Stomach smooth muscle (tissue), 2 donors: ENCODE measurements around the gene VRK1.
"Not testable (repeated sequence)": the region's sequence is repeated elsewhere in the genome, so short reads cannot be mapped to it uniquely, and the experiment has no call there.

Experiments
- H3K27ac ChIP-seq: one replicate; pipeline ENCODE4 v1.7.0; 2013; ENCODE audit warnings: mild to moderate bottlenecking, low read length, inconsistent platforms
- H3K27me3 ChIP-seq, 2 donors: one replicate each; pipeline ENCODE4 v1.7.0; 2013; ENCODE audit warnings: low read length in 2 of 2; ENCODE audit not compliant: insufficient read depth in 2 of 2, control insufficient read depth in 1 of 2
- H3K36me3 ChIP-seq, 2 donors: one replicate each; pipeline ENCODE4 v1.7.0; 2013; ENCODE audit warnings: low read length in 2 of 2; ENCODE audit not compliant: control insufficient read depth in 2 of 2, insufficient read depth in 2 of 2
- H3K4me1 ChIP-seq: one replicate; pipeline ENCODE4 v1.7.0; 2013; ENCODE audit warnings: low read length; ENCODE audit not compliant: control insufficient read depth, insufficient read depth
- H3K4me3 ChIP-seq, 2 donors: one replicate each; pipeline ENCODE4 v1.7.0; 2013; ENCODE audit warnings: low read length in 2 of 2
- H3K9ac ChIP-seq, 2 donors: one replicate each; pipeline ENCODE4 v1.7.0; 2013; ENCODE audit warnings: low read length in 2 of 2, mild to moderate bottlenecking in 1 of 2
- H3K9me3 ChIP-seq, 2 donors: one replicate each; pipeline ENCODE4 v1.7.0; 2013; ENCODE audit warnings: low read length in 2 of 2; ENCODE audit not compliant: control insufficient read depth in 2 of 2
- donor health status: healthy.
- donor health status: Pancreatic carcinoma.

VRK1 gene

GRCh38 chr14:96762650-96763049 lies 34.5 kb upstream of the VRK1 start:
- Histone ChIP-seq H3K9me3 (no peaks in the 10 kb centered on the region), H3K27ac (no peak overlapping the region), H3K27me3 (peaks cover 0 to 2% of the 10 kb centered on the region in 2 donors), H3K36me3 (no peaks in the 10 kb centered on the region), H3K9ac (no peak overlapping the region), H3K4me3 (no peak overlapping the region), H3K4me1 (no peaks in the 10 kb centered on the region)

- Histone ChIP-seq H3K9me3 (no peaks in the 10 kb centered on the region), H3K36me3 (no peaks in the 10 kb centered on the region), H3K4me3 (no peak overlapping the region), H3K27ac (no peak overlapping the region), H3K27me3 (peaks cover 0 to 3% of the 10 kb centered on the region in 2 donors), H3K4me1 (no peaks in the 10 kb centered on the region), H3K9ac (no peak overlapping the region)
These were observed 33.2 kb upstream of the VRK1 start for GRCh38 chr14:96764012-96764411.

- not testable (repeated sequence) for H3K4me3 ChIP-seq, H3K9ac ChIP-seq, H3K9me3 ChIP-seq, H3K27ac ChIP-seq, H3K36me3 ChIP-seq, H3K4me1 ChIP-seq, H3K27me3 ChIP-seq
These were observed 32.0 kb upstream of the VRK1 start for GRCh38 chr14:96765205-96765604.

GRCh38 chr14:96772929-96773328 lies 24.3 kb upstream of the VRK1 start:
- Histone ChIP-seq H3K27ac (no peak overlapping the region), H3K27me3 (peaks cover 0 to 4% of the 10 kb centered on the region in 2 donors), H3K36me3 (no peaks in the 10 kb centered on the region), H3K4me3 (no peak overlapping the region), H3K9me3 (peaks cover 0 to 2% of the 10 kb centered on the region in 2 donors), H3K4me1 (no peaks in the 10 kb centered on the region), H3K9ac (no peak overlapping the region)

DNA sequence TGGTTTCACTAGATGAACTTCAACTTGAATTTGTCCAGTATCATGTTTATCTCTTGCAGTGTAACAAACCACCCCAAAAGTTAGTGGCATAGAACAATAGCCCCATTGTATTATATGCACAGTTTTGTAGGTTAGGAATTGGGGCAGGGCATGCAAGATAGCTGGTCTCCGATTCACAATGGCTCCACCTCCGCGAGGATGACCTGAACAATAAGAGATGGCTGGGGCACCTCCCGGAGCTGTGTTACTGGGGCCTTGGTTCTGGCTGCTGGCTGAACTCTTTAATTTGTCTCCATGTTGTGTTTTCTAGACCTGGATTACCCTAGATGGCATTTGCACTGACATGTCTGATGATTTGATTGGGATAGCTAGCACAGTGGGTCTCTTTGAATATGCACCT lies 20.4 kb upstream of the VRK1 start:
- H3K9me3 ChIP-seq: peaks cover 0 to 2% of the 10 kb centered on the region in 2 donors
- H3K9ac ChIP-seq: no peak overlapping the region
- no peaks in the 10 kb centered on the region for H3K36me3 ChIP-seq
- no peak overlapping the region for H3K4me3 ChIP-seq
- no peaks in the 10 kb centered on the region for H3K27me3 ChIP-seq
- no peaks in the 10 kb centered on the region for H3K4me1 ChIP-seq
- no peak overlapping the region for H3K27ac ChIP-seq

DNA sequence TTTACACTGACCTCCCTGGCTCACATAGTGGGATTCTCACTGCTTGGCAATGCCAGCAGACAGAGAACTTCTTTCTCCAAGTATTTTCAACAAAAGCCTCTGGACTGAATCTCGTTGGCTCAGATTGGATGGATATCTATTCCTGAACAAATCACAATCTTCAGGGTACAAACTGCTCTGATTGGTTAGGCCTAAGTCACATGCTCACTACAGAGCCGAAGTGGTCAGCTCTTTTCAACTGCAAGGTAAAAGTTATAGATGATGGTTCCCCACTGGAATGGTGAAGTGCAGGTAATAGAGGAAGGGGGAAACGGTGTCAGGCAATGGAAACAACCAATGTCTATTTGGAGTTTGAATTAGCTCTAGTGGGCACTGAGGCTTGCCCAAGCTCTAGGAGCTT lies 16.7 kb upstream of the VRK1 start:
- Histone ChIP-seq H3K4me3 (no peak overlapping the region), H3K36me3 (no peaks in the 10 kb centered on the region), H3K9me3 (no peaks in the 10 kb centered on the region), H3K27me3 (no peaks in the 10 kb centered on the region), H3K9ac (no peak overlapping the region), H3K4me1 (no peaks in the 10 kb centered on the region), H3K27ac (no peak overlapping the region)

- Histone ChIP-seq H3K4me3 (no peak overlapping the region), H3K27ac (no peak overlapping the region), H3K36me3 (no peaks in the 10 kb centered on the region), H3K4me1 (no peaks in the 10 kb centered on the region), H3K27me3 (peaks cover 0 to 2% of the 10 kb centered on the region in 2 donors), H3K9me3 (no peaks in the 10 kb centered on the region), H3K9ac (no peak overlapping the region)
These were observed 15.8 kb upstream of the VRK1 start for GRCh38 chr14:96781371-96781770.

DNA sequence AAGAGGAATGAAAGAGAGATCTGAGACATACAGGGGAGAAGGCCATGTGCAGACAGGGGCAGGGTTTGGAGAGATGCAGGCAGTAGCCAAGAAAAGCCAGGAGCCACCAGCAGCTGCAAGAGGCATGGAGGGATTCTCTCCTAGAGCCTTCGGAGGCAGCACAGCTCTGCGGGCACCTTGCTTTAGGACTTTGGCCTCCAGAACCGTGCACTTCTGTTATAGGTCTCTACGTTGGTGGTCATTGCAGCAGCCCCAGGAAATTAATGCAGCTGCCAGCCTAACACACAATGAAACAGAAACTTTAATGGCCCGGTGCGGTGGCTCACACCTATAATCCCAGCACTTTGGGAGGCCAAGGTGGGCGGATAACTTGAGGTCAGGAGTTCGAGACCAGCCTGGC lies 14.7 kb upstream of the VRK1 start:
- Histone ChIP-seq H3K36me3 (no peaks in the 10 kb centered on the region), H3K4me3 (no peak overlapping the region), H3K27me3 (peaks cover 0 to 2% of the 10 kb centered on the region in 2 donors), H3K9me3 (no peaks in the 10 kb centered on the region), H3K9ac (no peak overlapping the region), H3K27ac (no peak overlapping the region), H3K4me1 (no peaks in the 10 kb centered on the region)

DNA sequence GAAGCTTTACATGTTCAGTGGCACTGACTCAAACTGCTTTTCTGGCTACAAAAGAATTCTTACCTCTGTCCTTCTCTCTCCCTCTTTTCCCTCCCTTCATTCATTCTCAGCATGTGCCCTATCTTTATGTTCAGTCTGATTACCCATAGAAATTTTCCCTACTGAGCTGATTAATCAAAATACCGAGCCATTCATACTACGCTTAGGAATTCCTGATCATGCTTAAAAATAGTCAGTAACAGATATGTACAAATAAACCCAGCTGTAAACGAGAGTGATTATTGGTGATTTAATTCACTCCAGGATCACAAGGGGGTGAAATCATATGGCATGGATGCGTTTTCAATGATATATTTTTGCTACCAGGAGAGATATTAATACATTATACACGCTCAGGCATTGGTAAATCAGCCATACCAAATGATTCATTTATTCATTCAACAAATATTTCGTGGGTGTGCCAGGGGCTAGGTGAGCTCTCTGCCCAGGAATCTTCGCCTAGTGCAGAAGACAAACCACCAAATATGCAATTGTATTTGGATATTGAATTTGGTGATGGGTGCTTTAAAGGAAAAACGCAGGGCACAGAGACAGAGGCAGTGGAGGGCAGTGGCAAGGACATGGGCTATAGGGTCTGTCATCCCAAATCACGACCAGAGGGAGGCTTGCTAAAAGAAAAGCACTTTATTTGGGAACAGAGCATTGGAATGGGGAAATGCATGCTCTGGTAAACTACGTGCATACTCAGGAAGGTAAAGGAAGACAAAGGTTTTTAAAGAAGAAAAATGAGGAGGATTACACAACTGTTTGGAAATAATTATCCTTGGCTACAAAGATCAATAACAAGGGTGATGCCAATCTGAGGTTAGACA lies 13.9 kb upstream of the VRK1 start:
- Histone ChIP-seq H3K4me1 (no peaks in the 10 kb centered on the region), H3K27me3 (peaks cover 0 to 2% of the 10 kb centered on the region in 2 donors), H3K36me3 (no peaks in the 10 kb centered on the region)

DNA sequence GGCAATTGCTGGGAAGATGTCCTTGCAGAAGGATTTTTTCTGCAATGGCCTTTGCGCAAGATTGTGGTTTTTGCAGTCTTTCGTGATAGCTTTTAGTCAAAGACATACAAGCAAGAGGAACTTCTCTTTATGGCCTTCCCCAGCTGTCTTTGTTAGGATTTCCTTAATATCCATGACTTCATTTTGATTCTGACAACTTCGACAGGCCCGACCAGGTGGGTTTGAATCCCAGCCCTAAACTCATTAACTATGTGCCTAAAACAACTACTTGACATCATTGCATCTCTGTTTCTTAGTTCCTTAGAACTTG lies 13.3 kb upstream of the VRK1 start:
- Histone ChIP-seq H3K9ac (no peak overlapping the region), H3K9me3 (no peaks in the 10 kb centered on the region), H3K4me3 (no peak overlapping the region), H3K4me1 (no peaks in the 10 kb centered on the region), H3K27ac (no peak overlapping the region), H3K36me3 (no peaks in the 10 kb centered on the region), H3K27me3 (peaks cover 0 to 2% of the 10 kb centered on the region in 2 donors)

More for the DNA sequence above, 13.9 kb upstream of the VRK1 start:
- no peak overlapping the region for H3K4me3 ChIP-seq
- no peak overlapping the region for H3K9ac ChIP-seq
- no peak overlapping the region for H3K27ac ChIP-seq
- H3K9me3 ChIP-seq: no peaks in the 10 kb centered on the region

DNA sequence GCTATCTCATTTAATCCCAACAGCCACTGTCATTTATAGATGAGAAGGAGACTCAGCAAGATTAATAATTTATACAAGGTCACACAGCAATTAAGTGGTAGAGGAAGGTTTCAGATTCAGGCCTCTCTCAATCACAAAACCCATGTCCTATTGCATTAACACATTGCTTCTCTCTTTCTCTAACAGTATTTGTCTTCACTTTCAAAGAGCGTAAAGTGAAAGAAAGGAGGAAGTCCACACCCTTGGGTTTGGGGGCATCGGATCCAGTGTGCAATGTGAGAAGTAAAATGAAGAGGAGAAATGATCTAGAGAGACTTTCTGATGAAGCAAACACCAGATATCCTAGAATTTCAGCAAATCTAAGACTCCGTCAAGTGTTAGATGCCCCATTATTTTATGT lies 7.0 kb upstream of the VRK1 start:
- H3K9me3 ChIP-seq: no peaks in the 10 kb centered on the region
- H3K27me3 ChIP-seq: peaks cover 0 to 2% of the 10 kb centered on the region in 2 donors
- H3K4me3 ChIP-seq: no peak overlapping the region
- no peaks in the 10 kb centered on the region for H3K36me3 ChIP-seq
- no peak overlapping the region for H3K27ac ChIP-seq
- no peaks in the 10 kb centered on the region for H3K4me1 ChIP-seq
- no peak overlapping the region for H3K9ac ChIP-seq
